HFFc6 (cell line): ENCODE data around the gene TXNDC15. TPM values are rescaled to one million over a fixed set of nuclear protein-coding genes. Genes with fewer than 3 reads are reported as not detected.

Source experiments
- DNase-seq: peaks from one replicate; pipeline ENCODE4 v3.0.0-alpha.2; 2018
- H3K27ac Mint-ChIP-seq: 2 replicates; pipeline ENCODE4 v1.8.0; 2020; ENCODE audit warnings: mild to moderate bottlenecking, mixed read lengths
- H3K27me3 Mint-ChIP-seq: 2 replicates; pipeline ENCODE4 v1.8.0; 2021; ENCODE audit warnings: mild to moderate bottlenecking, moderate library complexity, mixed read lengths; ENCODE audit not compliant: insufficient read depth
- H3K36me3 Mint-ChIP-seq: 2 replicates; pipeline ENCODE4 v1.8.0; 2021; ENCODE audit warnings: low read depth, mixed read lengths
- H3K4me1 Mint-ChIP-seq: 2 replicates; pipeline ENCODE4 v1.8.0; 2020; ENCODE audit warnings: low read depth, mixed read lengths
- H3K4me3 Mint-ChIP-seq: 2 replicates; pipeline ENCODE4 v1.8.0; 2020; ENCODE audit warnings: mild to moderate bottlenecking, moderate library complexity, mixed read lengths
- H3K9me3 Mint-ChIP-seq: 2 replicates; pipeline ENCODE4 v1.8.0; 2020; ENCODE audit warnings: mild to moderate bottlenecking, mixed read lengths
- long read RNA-seq: library from polyadenylated mRNA; unstranded; transcript quantifications from one replicate; pipeline ENCODE4 v2.0.0, GENCODE V29; 2019
- total RNA-seq, 6 experiments: library from RNA; stranded (reverse); fragmentation: NEBNext Ultra II Directional; extraction: Animal tissue kit (Norgen Biotek cat#: 25700); gene quantifications; 2 replicates in 1 of 6; 3 replicates in 5 of 6; pipeline ENCODE4 v1.2.3, GENCODE V29; 2021
- TF ChIP-seq, protein P1 (sequence below): fragments of 200-600 bp; sonication (generic); IDR thresholded peaks from 2 replicates; pipeline ENCODE4 v1.5.0; 2021; ENCODE audit warnings: antibody characterized with exemption, mild to moderate bottlenecking

Gene TXNDC15, protein sequence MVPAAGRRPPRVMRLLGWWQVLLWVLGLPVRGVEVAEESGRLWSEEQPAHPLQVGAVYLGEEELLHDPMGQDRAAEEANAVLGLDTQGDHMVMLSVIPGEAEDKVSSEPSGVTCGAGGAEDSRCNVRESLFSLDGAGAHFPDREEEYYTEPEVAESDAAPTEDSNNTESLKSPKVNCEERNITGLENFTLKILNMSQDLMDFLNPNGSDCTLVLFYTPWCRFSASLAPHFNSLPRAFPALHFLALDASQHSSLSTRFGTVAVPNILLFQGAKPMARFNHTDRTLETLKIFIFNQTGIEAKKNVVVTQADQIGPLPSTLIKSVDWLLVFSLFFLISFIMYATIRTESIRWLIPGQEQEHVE
- 100 to 1,000 TPM; 106 to 127 (median 125) TPM for total RNA-seq
- long read RNA-seq, transcript TXNDC15-201 (5 exons, 3,548 nt) = major isoform, 106 of 131 reads
- long read RNA-seq, partial matches to known transcripts = 8 of 131 reads
- long read RNA-seq, other reads (novel, unspliced or antisense) = 17 of 131 reads

DNA sequence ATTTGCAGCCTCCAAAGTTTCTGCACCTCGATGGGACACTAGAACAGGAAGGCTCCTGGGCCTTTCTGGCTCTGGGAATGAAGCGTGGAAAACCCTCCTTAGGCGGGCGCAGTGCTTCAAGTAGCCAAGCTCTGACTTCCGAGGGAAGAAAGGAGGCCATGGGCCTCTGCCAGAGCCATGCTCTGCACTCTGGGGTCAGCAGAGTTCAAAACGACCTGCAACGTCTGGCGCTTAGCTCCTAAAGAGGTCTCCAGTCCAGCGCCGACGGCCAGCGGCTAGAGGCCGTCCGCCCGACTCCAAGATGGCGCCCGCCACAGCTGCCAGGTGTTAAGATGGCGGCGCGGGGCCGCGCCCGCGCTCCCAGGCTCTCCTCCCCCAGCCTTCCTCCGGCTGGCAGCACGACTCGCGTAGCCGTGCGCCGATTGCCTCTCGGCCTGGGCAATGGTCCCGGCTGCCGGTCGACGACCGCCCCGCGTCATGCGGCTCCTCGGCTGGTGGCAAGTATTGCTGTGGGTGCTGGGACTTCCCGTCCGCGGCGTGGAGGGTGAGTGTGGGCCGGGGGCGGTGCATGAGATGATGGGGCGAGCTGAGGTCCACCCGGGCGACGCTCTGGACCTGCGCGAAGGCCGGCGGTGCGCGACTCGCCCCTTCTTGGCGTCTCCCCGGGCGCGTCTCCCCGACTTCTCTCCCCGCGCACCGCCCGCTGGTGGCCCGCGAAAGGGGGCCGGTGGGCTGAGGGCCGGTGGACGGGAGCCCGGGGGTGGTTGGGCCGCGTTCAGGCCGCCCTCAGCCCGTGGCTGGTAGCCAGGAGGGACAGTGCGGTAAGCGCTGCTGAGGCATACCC lies at the start of gene TXNDC15:
TXNDC15 (plus strand) TSS at position 385 of the 844 bp plus-strand sequence; CDS start at position 442, 57 bp downstream.
- peaks cover 28% of the 10 kb centered on the region for H3K4me1 Mint-ChIP-seq
- H3K9me3 Mint-ChIP-seq = no peaks in the 10 kb centered on the region
- peak within 1 kb of the TSS; percentile 93 for H3K4me3 Mint-ChIP-seq
- peak; percentile 72 for DNase-seq
- H3K36me3 Mint-ChIP-seq = peaks cover 14% of the 10 kb centered on the region
- TF ChIP-seq, protein P1, sequence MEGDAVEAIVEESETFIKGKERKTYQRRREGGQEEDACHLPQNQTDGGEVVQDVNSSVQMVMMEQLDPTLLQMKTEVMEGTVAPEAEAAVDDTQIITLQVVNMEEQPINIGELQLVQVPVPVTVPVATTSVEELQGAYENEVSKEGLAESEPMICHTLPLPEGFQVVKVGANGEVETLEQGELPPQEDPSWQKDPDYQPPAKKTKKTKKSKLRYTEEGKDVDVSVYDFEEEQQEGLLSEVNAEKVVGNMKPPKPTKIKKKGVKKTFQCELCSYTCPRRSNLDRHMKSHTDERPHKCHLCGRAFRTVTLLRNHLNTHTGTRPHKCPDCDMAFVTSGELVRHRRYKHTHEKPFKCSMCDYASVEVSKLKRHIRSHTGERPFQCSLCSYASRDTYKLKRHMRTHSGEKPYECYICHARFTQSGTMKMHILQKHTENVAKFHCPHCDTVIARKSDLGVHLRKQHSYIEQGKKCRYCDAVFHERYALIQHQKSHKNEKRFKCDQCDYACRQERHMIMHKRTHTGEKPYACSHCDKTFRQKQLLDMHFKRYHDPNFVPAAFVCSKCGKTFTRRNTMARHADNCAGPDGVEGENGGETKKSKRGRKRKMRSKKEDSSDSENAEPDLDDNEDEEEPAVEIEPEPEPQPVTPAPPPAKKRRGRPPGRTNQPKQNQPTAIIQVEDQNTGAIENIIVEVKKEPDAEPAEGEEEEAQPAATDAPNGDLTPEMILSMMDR = 0 out of 2 replicates have a peak, but pooled peaks have one; percentile 8
- H3K27ac Mint-ChIP-seq = peak within 1 kb of the TSS; percentile 99
- H3K27me3 Mint-ChIP-seq = no peaks in the 10 kb centered on the region; the same call in 1 of the 2 replicates

DNA sequence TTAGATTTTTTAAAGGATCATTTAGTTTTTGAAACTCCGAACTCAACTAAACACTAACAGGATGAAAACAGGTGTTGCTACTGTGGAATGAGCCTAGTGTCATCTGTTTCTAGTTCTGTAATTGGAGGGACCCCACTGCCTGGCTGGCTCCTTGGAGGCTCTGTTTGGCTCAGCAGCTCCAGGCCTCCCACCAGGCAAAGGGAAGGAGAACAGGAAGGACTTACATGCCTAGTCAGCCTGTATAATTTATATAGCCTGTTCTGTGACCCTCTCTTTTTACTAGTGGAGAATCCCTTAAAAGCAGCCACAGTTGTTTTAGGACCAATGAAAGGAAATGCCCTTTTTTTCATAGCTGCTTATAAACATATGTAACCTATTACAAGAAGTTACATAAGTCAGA lies 49.5 kb upstream of the TXNDC15 start:
- TF ChIP-seq, protein P1 = no peak
- H3K9me3 Mint-ChIP-seq = no peaks in the 10 kb centered on the region
- no peaks in the 10 kb centered on the region; the same call in 1 of the 2 replicates for H3K36me3 Mint-ChIP-seq
- H3K4me1 Mint-ChIP-seq = no peaks in the 10 kb centered on the region
- no peak overlapping the region for H3K27ac Mint-ChIP-seq
- DNase-seq = no peak
- no peaks in the 10 kb centered on the region; the same call in 1 of the 2 replicates for H3K27me3 Mint-ChIP-seq
- no peak overlapping the region for H3K4me3 Mint-ChIP-seq

DNA sequence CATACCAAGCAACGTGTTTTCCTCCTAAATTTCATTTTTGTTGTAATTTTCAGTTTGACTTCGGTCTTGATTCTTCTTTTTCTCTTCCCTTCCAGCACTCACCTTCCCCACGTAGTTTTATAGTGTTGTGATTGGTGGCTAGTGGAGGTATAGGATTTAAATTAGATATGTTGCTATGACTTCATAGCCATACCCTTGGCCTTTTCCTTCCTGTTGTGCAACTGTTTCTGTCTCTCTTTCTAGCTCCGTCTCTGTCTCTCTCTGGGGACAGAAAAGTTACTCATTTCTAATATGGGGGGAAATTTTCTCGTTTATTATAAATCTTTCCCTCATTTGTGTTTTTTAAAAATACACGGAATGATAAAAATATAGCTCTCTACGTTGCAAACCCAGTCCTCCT lies 49.0 kb upstream of the TXNDC15 start:
- Mint-ChIP-seq H3K27me3 (no peaks in the 10 kb centered on the region; the same call in 1 of the 2 replicates), H3K4me3 (no peak overlapping the region), H3K4me1 (no peaks in the 10 kb centered on the region), H3K36me3 (no peaks in the 10 kb centered on the region; the same call in 1 of the 2 replicates), H3K27ac (no peak overlapping the region), H3K9me3 (no peaks in the 10 kb centered on the region)
- DNase-seq = no peak
- TF ChIP-seq, protein P1 = no peak

DNA sequence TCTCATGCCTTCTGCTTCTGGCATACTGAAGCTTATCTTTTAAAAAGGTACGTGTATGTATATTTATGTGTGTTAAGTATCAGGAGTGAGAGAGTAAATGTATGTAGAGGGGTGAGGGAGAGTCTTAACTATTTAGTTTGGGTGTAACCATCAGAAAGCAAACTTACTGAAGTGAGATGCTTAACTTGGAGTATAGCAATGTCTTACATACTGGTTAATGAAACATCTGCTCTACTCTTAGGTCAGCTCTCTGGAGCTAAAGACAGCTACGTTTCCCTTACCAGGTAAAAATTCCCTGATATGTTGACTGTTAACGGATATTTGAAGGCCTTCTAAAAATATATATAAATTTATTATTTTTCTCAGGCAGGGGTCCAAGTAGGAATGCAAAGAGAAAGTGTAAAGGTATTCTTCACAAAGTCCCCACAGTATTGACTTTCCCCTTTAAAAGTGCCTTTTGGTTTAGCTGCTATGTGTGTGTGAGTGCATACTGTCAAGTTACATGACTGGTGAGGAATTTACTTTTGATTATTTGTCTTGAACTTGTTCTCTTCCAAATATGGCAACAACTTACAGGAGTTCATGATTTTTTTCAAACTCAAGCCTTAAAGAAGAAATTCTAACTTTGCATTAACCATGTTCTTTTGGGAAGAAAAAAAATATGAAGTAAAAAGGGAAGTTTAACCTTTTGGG lies 40.7 kb upstream of the TXNDC15 start:
- H3K4me1 Mint-ChIP-seq = peaks cover 13% of the 10 kb centered on the region
- TF ChIP-seq, protein P1 = no peak
- H3K9me3 Mint-ChIP-seq = no peaks in the 10 kb centered on the region
- H3K36me3 Mint-ChIP-seq = no peaks in the 10 kb centered on the region
- H3K27ac Mint-ChIP-seq = no peak overlapping the region
- peak; percentile 33 for DNase-seq
- no peak overlapping the region for H3K4me3 Mint-ChIP-seq
- no peaks in the 10 kb centered on the region; the same call in 1 of the 2 replicates for H3K27me3 Mint-ChIP-seq

DNA sequence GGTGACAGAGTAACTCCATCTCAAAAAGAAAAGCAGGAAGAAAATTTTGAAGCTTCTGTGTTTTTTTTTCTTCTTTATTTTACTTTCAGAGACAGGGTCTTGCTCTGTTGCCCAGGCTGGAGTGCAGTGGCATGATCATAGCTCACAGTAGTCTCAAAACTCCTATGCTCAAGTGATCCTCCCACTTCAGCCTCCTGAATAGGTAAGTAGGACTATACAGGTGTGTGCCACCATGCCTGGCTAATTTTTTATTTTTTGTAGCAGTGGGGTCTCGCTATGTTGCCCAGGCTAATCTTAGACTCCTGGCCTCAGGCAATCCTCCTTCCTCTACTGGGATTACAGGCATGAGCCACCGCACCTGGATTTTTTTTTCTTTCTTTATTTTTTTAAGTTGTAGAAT lies 38.5 kb upstream of the TXNDC15 start:
- no peaks in the 10 kb centered on the region; the same call in 1 of the 2 replicates for H3K27me3 Mint-ChIP-seq
- TF ChIP-seq, protein P1 = no peak
- no peaks in the 10 kb centered on the region for H3K9me3 Mint-ChIP-seq
- peaks cover 10% of the 10 kb centered on the region for H3K36me3 Mint-ChIP-seq
- H3K27ac Mint-ChIP-seq = no peak overlapping the region
- H3K4me3 Mint-ChIP-seq = no peak overlapping the region
- peaks cover 16% of the 10 kb centered on the region for H3K4me1 Mint-ChIP-seq
- no peak for DNase-seq
